Fibroblast of lung (primary cell): Measurements from ENCODE around the gene RNF10.

ENCODE experiments used
- EZH2 ChIP-seq: IDR thresholded peaks from 2 replicates; pipeline ENCODE4 v1.5.1; 2012; ENCODE audit warnings: low read length, control low read depth, mild to moderate bottlenecking; ENCODE audit errors: missing control alignments
- TF ChIP-seq, protein P1 (sequence below), 2 donors: IDR thresholded peaks in 1 of 2; conservative IDR thresholded peaks in 1 of 2; 1 replicate in 1 of 2; 2 replicates in 1 of 2; pipeline ENCODE4 v1.5.1; 2011 to 2012; ENCODE audit warnings: low read length in 2 of 2, control low read depth in 1 of 2, inconsistent platforms in 1 of 2, low read depth in 1 of 2, mild to moderate bottlenecking in 1 of 2

GRCh38 chr12:120496413-120497340 lies 37.5 kb upstream of the RNF10 start:
- TF ChIP-seq, protein P1, sequence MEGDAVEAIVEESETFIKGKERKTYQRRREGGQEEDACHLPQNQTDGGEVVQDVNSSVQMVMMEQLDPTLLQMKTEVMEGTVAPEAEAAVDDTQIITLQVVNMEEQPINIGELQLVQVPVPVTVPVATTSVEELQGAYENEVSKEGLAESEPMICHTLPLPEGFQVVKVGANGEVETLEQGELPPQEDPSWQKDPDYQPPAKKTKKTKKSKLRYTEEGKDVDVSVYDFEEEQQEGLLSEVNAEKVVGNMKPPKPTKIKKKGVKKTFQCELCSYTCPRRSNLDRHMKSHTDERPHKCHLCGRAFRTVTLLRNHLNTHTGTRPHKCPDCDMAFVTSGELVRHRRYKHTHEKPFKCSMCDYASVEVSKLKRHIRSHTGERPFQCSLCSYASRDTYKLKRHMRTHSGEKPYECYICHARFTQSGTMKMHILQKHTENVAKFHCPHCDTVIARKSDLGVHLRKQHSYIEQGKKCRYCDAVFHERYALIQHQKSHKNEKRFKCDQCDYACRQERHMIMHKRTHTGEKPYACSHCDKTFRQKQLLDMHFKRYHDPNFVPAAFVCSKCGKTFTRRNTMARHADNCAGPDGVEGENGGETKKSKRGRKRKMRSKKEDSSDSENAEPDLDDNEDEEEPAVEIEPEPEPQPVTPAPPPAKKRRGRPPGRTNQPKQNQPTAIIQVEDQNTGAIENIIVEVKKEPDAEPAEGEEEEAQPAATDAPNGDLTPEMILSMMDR (conservative IDR thresholded peaks at IDR 0.05 in 1 of 2, IDR thresholded peaks at IDR 0.05 in 1 of 2; ENCODE audit: low read depth in 1 of 2, low read length in 2 of 2): no peak
- no peak for TF ChIP-seq EZH2
